ENCODE results near the gene KLRG1.

DNA sequence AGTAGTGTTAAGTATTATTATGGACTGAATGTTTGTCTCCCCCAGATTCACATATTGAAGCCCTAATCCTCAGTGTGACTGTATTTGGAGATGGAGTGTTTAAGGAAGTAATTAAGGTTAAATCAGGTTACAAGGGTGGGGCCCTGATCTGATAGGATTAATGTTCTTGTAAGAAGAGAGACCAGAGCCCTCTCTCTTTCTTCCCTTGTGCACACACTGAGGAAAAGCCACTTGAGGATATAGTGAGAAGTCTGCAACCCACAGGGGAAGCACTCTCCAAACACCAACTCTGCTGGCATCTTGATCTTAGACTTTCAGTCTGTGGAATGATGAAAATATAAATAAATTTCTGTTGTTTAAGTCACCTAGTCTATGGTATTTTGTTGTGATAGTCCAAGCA lies 2.2 kb upstream of the KLRG1 start:
- TF ChIP-seq, protein P1, sequence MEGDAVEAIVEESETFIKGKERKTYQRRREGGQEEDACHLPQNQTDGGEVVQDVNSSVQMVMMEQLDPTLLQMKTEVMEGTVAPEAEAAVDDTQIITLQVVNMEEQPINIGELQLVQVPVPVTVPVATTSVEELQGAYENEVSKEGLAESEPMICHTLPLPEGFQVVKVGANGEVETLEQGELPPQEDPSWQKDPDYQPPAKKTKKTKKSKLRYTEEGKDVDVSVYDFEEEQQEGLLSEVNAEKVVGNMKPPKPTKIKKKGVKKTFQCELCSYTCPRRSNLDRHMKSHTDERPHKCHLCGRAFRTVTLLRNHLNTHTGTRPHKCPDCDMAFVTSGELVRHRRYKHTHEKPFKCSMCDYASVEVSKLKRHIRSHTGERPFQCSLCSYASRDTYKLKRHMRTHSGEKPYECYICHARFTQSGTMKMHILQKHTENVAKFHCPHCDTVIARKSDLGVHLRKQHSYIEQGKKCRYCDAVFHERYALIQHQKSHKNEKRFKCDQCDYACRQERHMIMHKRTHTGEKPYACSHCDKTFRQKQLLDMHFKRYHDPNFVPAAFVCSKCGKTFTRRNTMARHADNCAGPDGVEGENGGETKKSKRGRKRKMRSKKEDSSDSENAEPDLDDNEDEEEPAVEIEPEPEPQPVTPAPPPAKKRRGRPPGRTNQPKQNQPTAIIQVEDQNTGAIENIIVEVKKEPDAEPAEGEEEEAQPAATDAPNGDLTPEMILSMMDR (IDR thresholded peaks at IDR 0.05) = no peak
- no peak for TF ChIP-seq ZFX (IDR thresholded peaks at IDR 0.05; ENCODE audit: borderline replicate concordance)
